GM10248 (cell line): Measurements from ENCODE around the gene LMOD2.

ENCODE experiments used
- CTCF ChIA-PET: fragments of 300-600 bp; sonication (Branson Sonifier 250); formaldehyde crosslinking; extraction: SDS; loops from one replicate; lab custom pipeline; 2021; ENCODE audit warnings: antibody characterized with exemption; lab: Yijun Ruan, JAX
- POLR2A ChIA-PET: fragments of 350-650 bp; sonication (Branson Sonifier 250); formaldehyde crosslinking; extraction: SDS; loops from one replicate; lab custom pipeline; 2020; ENCODE audit warnings: antibody characterized with exemption; lab: Yijun Ruan, JAX
- DNase-seq: peaks from one replicate; pipeline ENCODE4 v3.0.0; 2012; ENCODE audit errors: extremely low spot score
- TF ChIP-seq, protein P1 (sequence below): IDR thresholded peaks from 2 replicates; pipeline ENCODE4 v1.5.1; 2012; ENCODE audit warnings: mild to moderate bottlenecking, low read depth; ENCODE audit errors: extremely low read depth, missing control alignments, control extremely low read depth

LMOD2 gene

DNA sequence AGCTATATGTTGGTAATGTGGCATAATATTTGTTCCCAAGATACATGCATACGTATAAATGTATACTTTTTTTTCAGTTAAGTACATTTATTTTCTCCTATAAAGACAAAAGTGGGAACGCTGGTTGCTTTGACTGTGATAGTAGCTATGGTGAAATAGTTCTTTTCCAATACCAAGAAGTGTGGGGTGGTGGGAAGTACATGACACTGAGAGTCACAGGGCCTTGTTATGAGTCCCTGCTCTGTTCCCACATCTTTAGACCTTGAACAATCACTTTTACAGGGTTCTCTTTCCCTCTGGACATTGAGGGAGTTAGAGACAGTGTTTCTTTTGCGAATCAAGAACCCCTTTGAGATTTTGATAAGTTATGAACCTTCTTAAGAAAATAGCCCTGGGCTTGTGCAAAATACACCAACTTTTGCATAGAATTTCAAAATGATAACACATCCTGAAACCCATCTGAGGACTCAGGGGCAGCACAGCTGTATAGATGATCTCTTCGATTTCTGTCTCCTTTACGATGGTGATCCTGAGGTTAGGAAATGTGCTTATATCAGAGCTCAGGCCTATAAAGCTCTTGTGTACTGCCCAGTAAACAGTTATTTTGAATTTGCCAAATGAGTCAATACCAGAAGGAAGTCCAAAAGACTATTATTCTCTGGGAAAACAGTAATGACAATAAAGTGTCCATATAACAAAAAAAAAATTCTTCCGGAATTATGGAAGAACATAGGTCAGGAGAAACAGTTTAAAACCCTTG is 1.1 kb downstream of the LMOD2 start:
- DNase-seq, result no peak
- CTCF ChIA-PET, result interaction anchor here (0.9 to 1.5 kb wide), 4 partner anchors 9 to 215 kb away, joined by 3 to 4 read pairs (median 3); no protein-coding TSS in a partner anchor
- POLR2A ChIA-PET, result no interaction called here
- TF ChIP-seq, protein P1, sequence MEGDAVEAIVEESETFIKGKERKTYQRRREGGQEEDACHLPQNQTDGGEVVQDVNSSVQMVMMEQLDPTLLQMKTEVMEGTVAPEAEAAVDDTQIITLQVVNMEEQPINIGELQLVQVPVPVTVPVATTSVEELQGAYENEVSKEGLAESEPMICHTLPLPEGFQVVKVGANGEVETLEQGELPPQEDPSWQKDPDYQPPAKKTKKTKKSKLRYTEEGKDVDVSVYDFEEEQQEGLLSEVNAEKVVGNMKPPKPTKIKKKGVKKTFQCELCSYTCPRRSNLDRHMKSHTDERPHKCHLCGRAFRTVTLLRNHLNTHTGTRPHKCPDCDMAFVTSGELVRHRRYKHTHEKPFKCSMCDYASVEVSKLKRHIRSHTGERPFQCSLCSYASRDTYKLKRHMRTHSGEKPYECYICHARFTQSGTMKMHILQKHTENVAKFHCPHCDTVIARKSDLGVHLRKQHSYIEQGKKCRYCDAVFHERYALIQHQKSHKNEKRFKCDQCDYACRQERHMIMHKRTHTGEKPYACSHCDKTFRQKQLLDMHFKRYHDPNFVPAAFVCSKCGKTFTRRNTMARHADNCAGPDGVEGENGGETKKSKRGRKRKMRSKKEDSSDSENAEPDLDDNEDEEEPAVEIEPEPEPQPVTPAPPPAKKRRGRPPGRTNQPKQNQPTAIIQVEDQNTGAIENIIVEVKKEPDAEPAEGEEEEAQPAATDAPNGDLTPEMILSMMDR, result no peak

DNA sequence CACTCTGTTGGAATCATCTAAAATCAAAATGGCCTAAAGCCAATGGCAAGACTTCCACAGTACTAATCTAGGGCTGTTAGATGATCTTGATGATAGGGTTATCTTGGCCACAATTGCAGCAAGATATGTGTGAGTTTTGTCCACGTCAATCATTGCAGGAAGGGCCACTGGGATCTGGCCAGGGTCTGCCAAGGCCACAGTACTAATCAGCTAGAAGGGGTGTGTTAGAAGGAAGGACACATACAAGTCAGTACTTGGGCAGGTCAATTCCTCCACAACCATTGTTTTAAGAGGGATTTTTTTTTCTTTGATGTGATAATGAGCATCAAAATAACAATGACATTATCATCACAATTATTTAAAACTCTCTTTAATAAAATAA is 1.6 kb downstream of the LMOD2 start:
- TF ChIP-seq, protein P1, result no peak
- ChIA-PET POLR2A (no interaction called here), CTCF (interaction anchor here (0.9 to 1.5 kb wide), 4 partner anchors 9 to 214 kb away, joined by 3 to 4 read pairs (median 3); no protein-coding TSS in a partner anchor)
- no peak for DNase-seq

DNA sequence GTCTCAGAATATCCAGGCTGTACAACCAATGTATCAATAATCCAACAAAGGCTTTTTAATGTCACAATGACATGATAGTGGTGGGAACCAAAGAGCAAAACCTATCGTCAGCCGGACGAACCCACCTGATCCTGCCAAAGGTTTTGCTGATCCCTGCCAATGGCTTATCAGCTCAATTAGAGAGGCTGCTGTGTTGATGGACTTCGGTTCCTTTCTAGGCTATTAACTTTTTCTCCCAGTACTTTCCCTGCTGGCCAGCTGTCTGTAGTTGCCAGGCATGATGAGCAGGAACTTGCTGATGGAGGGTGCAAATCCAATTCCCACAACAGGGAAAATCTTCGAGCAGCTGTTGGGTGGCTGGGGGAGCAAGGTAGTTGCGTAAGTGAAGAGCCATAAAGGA is 2.4 kb downstream of the LMOD2 start:
- DNase-seq, result no peak
- CTCF ChIA-PET, result interaction anchor here (1.0 kb wide), 1 partner anchor 214 kb away, joined by 4 read pairs; no protein-coding TSS in a partner anchor
- POLR2A ChIA-PET, result no interaction called here
- TF ChIP-seq, protein P1, result no peak

DNA sequence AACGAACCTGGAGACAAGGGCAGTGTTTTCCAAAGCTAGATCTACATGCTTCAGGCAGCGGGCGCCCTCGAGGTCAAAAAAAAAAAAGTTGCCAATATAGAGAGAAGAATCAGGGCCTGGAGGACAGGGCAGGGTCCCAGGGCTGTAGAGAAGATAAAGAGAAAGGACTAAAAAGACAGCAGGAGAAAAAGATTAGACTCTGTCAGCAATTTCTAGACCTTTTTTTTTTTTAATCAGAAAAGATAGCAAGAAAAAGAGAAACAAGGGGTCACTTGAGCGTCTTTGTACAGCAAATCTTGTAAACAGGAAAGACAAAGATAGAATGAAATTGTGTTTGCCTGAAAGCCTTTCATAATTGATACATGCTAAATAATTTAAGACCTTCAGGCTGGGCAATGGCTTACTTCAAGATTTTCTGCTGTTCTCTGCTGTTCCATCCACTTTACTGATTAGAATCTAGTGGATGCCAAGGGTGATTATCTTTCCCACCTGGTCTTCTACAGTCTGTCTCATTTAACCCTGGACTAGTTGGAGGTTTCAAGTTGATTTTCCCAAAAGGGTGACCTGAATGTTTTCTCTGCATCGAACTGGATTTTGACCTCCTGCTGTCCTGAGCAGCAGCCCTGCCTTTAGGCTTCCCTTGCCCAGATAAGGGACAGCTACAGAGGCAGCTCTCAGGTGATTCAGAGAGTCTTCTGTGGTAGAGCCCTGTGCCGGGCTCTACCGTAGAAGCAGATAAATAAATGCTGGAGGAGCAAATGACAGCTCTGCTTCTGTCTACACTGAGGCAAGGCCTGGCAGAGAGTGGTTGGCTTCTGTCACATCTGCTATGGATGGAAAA is 5.1 kb downstream of the LMOD2 start:
- no peak for DNase-seq
- CTCF ChIA-PET, result interaction anchor here (1.5 kb wide), 1 partner anchor 12 kb away, joined by 6 read pairs; no protein-coding TSS in a partner anchor

DNA sequence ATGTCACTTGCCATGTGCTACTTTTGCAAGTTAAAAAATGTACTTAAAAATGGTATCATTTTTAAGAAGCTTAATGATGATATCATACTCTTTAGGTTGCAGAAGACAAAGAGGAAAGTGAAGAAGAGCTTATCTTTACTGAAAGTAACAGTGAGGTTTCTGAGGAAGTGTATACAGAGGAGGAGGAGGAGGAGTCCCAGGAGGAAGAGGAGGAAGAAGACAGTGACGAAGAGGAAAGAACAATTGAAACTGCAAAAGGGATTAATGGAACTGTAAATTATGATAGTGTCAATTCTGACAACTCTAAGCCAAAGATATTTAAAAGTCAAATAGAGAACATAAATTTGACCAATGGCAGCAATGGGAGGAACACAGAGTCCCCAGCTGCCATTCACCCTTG is 6.1 kb downstream of the LMOD2 start:
- ChIA-PET POLR2A (no interaction called here), CTCF (interaction anchor here (1.5 kb wide), 2 partner anchors 13 to 17 kb away, joined by 4 to 6 read pairs; no protein-coding TSS in a partner anchor)
- DNase-seq, result no peak
- TF ChIP-seq, protein P1, result no peak

More for the DNA sequence above, 5.1 kb downstream of the LMOD2 start:
- POLR2A ChIA-PET, result no interaction called here
- TF ChIP-seq, protein P1, result no peak

DNA sequence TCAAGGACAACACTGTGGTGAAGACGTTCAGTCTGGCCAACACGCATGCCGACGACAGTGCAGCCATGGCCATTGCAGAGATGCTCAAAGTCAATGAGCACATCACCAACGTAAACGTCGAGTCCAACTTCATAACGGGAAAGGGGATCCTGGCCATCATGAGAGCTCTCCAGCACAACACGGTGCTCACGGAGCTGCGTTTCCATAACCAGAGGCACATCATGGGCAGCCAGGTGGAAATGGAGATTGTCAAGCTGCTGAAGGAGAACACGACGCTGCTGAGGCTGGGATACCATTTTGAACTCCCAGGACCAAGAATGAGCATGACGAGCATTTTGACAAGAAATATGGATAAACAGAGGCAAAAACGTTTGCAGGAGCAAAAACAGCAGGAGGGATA is 6.6 kb downstream of the LMOD2 start:
- CTCF ChIA-PET, result interaction anchor here (1.0 to 1.5 kb wide), 3 partner anchors 14 to 203 kb away, joined by 3 to 6 read pairs (median 4); no protein-coding TSS in a partner anchor
- no peak for DNase-seq
- POLR2A ChIA-PET, result no interaction called here
- TF ChIP-seq, protein P1, result no peak
